ENCODE measurements around the gene IL15RA. TPM values are rescaled to one million over a fixed set of nuclear protein-coding genes. Genes with fewer than 3 reads are reported as not detected.

IL15RA gene
- total and polyA plus RNA-seq, 2 donors from 2014 or later: 6.8 to 13.9 TPM

GRCh38 chr10:5959142-5959541 is 18.2 kb downstream of the IL15RA start:
- TF ChIP-seq, protein P1, sequence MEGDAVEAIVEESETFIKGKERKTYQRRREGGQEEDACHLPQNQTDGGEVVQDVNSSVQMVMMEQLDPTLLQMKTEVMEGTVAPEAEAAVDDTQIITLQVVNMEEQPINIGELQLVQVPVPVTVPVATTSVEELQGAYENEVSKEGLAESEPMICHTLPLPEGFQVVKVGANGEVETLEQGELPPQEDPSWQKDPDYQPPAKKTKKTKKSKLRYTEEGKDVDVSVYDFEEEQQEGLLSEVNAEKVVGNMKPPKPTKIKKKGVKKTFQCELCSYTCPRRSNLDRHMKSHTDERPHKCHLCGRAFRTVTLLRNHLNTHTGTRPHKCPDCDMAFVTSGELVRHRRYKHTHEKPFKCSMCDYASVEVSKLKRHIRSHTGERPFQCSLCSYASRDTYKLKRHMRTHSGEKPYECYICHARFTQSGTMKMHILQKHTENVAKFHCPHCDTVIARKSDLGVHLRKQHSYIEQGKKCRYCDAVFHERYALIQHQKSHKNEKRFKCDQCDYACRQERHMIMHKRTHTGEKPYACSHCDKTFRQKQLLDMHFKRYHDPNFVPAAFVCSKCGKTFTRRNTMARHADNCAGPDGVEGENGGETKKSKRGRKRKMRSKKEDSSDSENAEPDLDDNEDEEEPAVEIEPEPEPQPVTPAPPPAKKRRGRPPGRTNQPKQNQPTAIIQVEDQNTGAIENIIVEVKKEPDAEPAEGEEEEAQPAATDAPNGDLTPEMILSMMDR (IDR thresholded peaks at IDR 0.05; ENCODE audit: borderline replicate concordance, extremely low read depth, insufficient read depth): no peak
- Histone ChIP-seq H3K9me3 (ENCODE audit: control insufficient read depth in 2 of 3, insufficient read depth in 1 of 3, low read length in 3 of 3) (no peaks in the 10 kb centered on the region), H3K36me3 (ENCODE audit: control insufficient read depth in 2 of 3, insufficient read depth in 3 of 3, low read length in 3 of 3) (no peaks in the 10 kb centered on the region), H3K4me1 (ENCODE audit: control insufficient read depth in 2 of 3, insufficient read depth in 2 of 3, low read depth in 1 of 3, low read length in 3 of 3) (no peaks in the 10 kb centered on the region), H3K4me3 (ENCODE audit: low read length in 3 of 3) (no peak overlapping the region), H3K9ac (ENCODE audit: low read length in 3 of 3) (no peak overlapping the region), H3K27me3 (ENCODE audit: control insufficient read depth, insufficient read depth, low read length) (no peaks in the 10 kb centered on the region), H3K27ac (ENCODE audit: low read depth in 2 of 2, low read length in 2 of 2) (no peak overlapping the region)
- FAIRE-seq (no peak), DNase-seq (peak in 1 of 5 donors; percentile 13)
- intact Hi-C loops (cut with DNase I): no loop called here

GRCh38 chr10:5958675-5959074 is 18.7 kb downstream of the IL15RA start:
- no peaks in the 10 kb centered on the region for H3K9me3 ChIP-seq (ENCODE audit: control insufficient read depth in 2 of 3, insufficient read depth in 1 of 3, low read length in 3 of 3)
- no peaks in the 10 kb centered on the region for H3K36me3 ChIP-seq (ENCODE audit: control insufficient read depth in 2 of 3, insufficient read depth in 3 of 3, low read length in 3 of 3)
- H3K9ac ChIP-seq (ENCODE audit: low read length in 3 of 3): no peak overlapping the region
- no peak for FAIRE-seq
- TF ChIP-seq, protein P1 (IDR thresholded peaks at IDR 0.05; ENCODE audit: borderline replicate concordance, extremely low read depth, insufficient read depth): no peak
- DNase-seq: no peak
- no peak overlapping the region for H3K27ac ChIP-seq (ENCODE audit: low read depth in 2 of 2, low read length in 2 of 2)
- H3K4me3 ChIP-seq (ENCODE audit: low read length in 3 of 3): no peak overlapping the region
- no peaks in the 10 kb centered on the region for H3K27me3 ChIP-seq (ENCODE audit: control insufficient read depth, insufficient read depth, low read length)
- intact Hi-C loops (cut with DNase I): no loop called here
- H3K4me1 ChIP-seq (ENCODE audit: control insufficient read depth in 2 of 3, insufficient read depth in 2 of 3, low read depth in 1 of 3, low read length in 3 of 3): no peaks in the 10 kb centered on the region

DNA sequence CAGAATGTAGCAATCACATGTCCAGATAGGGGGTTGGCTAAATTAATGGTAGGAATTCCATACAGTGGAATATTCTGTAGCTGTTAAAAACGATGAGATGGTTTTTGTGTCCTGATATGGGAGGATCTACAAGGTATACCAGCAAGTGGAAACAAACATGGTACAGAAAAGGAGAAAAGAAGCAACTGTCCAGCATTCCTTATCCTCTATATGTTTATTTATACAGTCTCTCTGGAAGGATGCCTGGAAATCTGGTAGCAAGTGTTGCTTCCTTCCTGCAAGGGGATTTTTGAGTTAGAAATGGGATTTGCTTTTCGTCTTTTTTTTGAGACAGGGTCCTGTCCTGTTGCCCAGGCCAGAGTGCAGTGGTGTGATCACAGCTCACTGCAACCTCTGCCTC is 19.3 kb downstream of the IL15RA start:
- Histone ChIP-seq H3K4me1 (ENCODE audit: control insufficient read depth in 2 of 3, insufficient read depth in 2 of 3, low read depth in 1 of 3, low read length in 3 of 3) (no peaks in the 10 kb centered on the region), H3K9ac (ENCODE audit: low read length in 3 of 3) (no peak overlapping the region), H3K4me3 (ENCODE audit: low read length in 3 of 3) (no peak overlapping the region), H3K36me3 (ENCODE audit: control insufficient read depth in 2 of 3, insufficient read depth in 3 of 3, low read length in 3 of 3) (no peaks in the 10 kb centered on the region), H3K9me3 (ENCODE audit: control insufficient read depth in 2 of 3, insufficient read depth in 1 of 3, low read length in 3 of 3) (no peaks in the 10 kb centered on the region), H3K27me3 (ENCODE audit: control insufficient read depth, insufficient read depth, low read length) (no peaks in the 10 kb centered on the region), H3K27ac (ENCODE audit: low read depth in 2 of 2, low read length in 2 of 2) (no peak overlapping the region)
- TF ChIP-seq, protein P1 (IDR thresholded peaks at IDR 0.05; ENCODE audit: borderline replicate concordance, extremely low read depth, insufficient read depth): no peak
- intact Hi-C loops (cut with DNase I): no loop called here
- FAIRE-seq (no peak), DNase-seq (no peak)
